VCaP (cell line): Measurements from ENCODE around the gene ANO4.

Experiments
- H3K27ac ChIP-seq: fragments of 450-650 bp; 2 replicates; pipeline ENCODE4 v1.5.1; 2017
- TF ChIP-seq, protein P1 (sequence below): fragments of 450-650 bp; conservative IDR thresholded peaks from 2 replicates; pipeline ENCODE4 v1.5.1; 2017; ENCODE audit warnings: mild to moderate bottlenecking, moderate library complexity

Gene ANO4

DNA sequence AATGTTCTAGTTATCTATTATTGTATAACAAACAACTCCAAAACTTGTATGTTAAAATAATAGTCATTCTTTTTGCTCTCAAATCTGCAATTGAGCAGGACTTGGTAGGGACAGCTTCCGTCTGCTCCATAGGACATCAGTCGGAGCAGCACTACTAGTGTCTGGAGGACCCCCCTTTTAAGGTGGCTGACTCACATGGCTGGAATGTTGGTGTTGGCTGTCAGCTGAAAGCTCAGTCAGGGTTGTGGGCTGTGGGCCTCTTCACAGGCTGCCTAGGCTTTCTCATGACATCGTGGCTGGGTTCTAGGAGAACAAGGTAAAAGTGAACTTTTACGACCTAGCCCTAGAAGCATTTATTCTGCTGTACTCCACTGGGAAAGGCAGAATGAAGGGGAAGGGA is 160.6 kb downstream of the ANO4 start:
- H3K27ac ChIP-seq = no peak overlapping the region
- TF ChIP-seq, protein P1, sequence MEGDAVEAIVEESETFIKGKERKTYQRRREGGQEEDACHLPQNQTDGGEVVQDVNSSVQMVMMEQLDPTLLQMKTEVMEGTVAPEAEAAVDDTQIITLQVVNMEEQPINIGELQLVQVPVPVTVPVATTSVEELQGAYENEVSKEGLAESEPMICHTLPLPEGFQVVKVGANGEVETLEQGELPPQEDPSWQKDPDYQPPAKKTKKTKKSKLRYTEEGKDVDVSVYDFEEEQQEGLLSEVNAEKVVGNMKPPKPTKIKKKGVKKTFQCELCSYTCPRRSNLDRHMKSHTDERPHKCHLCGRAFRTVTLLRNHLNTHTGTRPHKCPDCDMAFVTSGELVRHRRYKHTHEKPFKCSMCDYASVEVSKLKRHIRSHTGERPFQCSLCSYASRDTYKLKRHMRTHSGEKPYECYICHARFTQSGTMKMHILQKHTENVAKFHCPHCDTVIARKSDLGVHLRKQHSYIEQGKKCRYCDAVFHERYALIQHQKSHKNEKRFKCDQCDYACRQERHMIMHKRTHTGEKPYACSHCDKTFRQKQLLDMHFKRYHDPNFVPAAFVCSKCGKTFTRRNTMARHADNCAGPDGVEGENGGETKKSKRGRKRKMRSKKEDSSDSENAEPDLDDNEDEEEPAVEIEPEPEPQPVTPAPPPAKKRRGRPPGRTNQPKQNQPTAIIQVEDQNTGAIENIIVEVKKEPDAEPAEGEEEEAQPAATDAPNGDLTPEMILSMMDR = no peak

DNA sequence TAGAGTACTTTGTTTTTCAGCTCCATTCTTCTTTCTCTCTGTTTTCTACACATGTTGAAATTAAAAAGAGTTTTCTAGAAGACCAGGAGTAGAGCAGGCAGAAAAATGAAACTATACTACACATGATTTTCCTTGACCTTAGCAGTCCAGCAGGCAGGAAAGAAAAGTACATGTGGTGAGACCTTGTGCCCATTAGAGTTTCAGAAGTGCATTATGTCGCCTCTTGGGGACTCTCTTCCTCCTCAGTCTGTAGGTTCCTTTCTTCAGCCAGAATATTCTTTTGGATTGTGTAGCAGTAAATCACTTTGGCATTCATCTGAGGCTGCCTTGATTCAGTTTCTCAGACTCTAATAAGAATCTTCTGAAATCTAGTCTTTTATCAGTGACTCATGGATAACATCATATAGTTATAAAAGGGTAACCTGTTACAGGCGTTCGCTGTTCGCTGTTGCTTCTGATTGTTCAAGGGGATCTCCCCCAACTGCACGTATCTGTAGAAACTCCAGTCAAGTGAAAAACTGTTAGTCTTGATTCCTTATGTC is 161.8 kb downstream of the ANO4 start:
- H3K27ac ChIP-seq = no peak overlapping the region
- TF ChIP-seq, protein P1 = no peak

DNA sequence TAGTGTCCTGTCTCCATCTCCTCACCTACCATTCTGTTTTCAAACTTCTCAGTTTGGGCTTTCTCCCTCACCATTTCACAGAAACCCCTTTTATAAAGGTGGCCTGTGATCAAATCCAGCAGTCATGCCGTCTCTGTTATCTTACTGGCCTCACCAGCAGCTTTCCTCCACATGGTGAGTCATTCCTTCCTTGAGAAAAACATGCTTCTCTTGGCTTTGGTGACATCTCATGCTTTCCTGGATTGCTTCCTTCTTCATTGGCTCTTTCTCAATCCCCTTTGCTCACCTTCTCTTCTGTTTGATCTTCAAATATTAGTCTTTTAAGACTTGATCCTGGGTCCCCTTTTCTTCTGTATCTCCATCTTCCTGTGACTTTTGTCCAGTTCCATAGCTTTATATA is 164.9 kb downstream of the ANO4 start:
- TF ChIP-seq, protein P1 = no peak
- H3K27ac ChIP-seq = no peak overlapping the region

DNA sequence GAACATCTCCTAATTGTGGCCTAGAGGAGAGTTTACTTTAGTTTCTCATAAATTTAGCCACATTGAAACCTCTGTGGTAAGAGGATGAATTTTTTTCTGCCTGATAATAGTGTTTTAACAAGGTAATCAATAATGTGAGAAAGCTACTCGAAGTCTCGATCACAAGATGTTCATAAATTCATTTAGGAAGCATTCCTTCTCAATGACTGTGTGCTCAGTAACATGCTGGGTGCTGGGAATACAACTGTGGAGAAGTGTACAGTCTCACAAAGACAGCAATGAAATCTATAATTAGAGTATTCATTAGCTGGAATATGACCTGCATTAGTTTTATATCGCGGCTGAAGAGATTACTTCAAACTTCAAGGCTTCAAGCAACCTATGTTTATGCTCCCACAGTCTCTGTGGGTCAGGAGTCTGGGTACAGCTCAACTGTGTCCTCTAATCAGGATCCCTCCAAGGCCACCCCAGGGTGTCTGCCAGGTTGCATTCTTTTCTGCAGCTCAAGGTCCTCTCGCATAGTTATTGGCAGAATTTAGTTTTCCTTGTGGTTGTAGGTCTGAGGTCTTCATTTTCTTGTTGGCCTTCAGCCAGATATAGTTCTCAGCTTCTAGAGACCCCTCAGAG is 167.6 kb downstream of the ANO4 start:
- H3K27ac ChIP-seq = no peak overlapping the region
- TF ChIP-seq, protein P1 = no peak

DNA sequence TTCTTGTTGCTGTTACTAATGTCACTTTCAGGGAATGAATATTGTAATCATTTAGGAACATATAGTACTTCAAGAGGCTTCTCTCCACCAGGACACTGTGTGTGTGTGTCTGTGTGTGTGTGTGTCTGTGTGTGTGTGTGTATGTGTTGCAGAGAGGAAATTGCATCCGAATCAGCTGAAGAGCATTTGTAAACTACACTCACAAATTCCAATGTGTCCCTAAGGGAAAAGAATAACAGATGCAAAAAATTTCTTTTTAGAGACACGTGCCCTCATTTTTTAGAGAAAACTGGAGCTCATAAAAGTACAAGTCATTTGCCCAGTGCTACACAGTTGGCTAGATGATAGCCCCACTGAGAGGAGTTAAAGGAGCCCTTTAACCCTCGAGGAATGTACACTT is 168.8 kb downstream of the ANO4 start:
- H3K27ac ChIP-seq = no peak overlapping the region

DNA sequence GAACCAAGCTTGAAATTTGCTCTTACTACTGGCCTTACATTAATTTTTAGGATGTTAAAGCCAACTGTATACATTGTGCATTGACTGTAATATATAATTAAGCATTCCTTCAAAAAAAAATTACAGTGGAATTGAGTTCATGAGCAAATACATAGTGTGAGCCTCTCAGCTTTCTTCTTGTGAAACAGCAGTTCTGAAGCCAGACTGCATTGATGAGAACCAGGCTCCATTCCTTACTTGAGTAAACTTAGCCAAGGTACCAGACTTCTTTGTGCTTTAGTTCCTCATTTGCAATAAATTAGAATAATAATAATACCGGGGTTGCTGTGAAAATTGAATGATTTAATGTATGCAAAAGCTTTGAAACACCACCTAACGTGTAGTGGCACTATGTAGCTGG is 169.5 kb downstream of the ANO4 start:
- TF ChIP-seq, protein P1 = no peak
- no peak overlapping the region for H3K27ac ChIP-seq

More for the DNA sequence above, 168.8 kb downstream of the ANO4 start:
- TF ChIP-seq, protein P1 = no peak

DNA sequence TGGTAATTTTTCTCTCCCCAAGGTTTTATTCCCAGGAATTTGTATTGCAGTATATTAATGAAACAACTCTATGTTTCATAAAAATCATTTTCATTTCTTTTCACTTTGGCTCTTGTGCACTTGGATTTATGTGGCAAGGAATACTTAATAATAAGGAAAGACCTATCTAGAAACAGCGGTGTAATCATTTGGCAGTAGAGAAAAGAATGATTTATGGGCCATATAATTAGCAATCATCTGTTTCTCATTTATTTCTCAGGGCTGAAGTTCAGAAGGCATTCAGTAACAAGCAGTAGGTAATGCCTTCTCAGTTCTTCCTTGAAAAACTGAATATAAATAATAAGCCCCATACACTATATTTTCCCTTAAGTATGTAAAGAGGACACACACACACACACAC is 172.6 kb downstream of the ANO4 start:
- TF ChIP-seq, protein P1 = no peak
- H3K27ac ChIP-seq = no peak overlapping the region
